ENCODE results near the gene RPTOR. TPM values are rescaled to one million over a fixed set of nuclear protein-coding genes. Genes with fewer than 3 reads are reported as not detected.

RPTOR gene
- polyA plus RNA-seq, 1 donor (not counting 4 experiments of a cell fraction or from before 2014, with no cell fraction given): 4.0 TPM

GRCh38 chr17:80621997-80622357, 77.3 kb downstream of the RPTOR start:
- Histone ChIP-seq H4K20me1 (ENCODE audit: control insufficient read depth, extremely low read depth, insufficient read depth, low read length) (no peaks in the 10 kb centered on the region), H3K27me3 (ENCODE audit: control insufficient read depth, extremely low read depth, insufficient read depth, low read length) (no peaks in the 10 kb centered on the region), H3K9ac (ENCODE audit: control insufficient read depth, extremely low read depth, insufficient read depth, low read length) (no peak overlapping the region), H3K27ac (ENCODE audit: control insufficient read depth, insufficient read depth, low read length) (no peak overlapping the region), H3K9me3 (ENCODE audit: control insufficient read depth, low read depth, low read length) (no peaks in the 10 kb centered on the region), H3K9me1 (ENCODE audit: control insufficient read depth, extremely low read depth, insufficient read depth, low read length) (peaks cover 2% of the 10 kb centered on the region), H3K4me1 (ENCODE audit: control insufficient read depth, extremely low read depth, insufficient read depth, low read length) (peaks cover 26% of the 10 kb centered on the region), H3K4me2 (ENCODE audit: control insufficient read depth, extremely low read depth, insufficient read depth, low read depth, low read length) (no peak overlapping the region), H2AFZ (ENCODE audit: control insufficient read depth, low read length) (no peak overlapping the region), H3K36me3 (ENCODE audit: control insufficient read depth in 2 of 2, extremely low read depth in 1 of 2, insufficient read depth in 2 of 2, low read length in 2 of 2) (peaks cover 2 to 3% of the 10 kb centered on the region in 2 experiments), H3K4me3 (ENCODE audit: control insufficient read depth in 2 of 3, extremely low read depth in 1 of 3, insufficient read depth in 2 of 3, low read depth in 1 of 3, low read length in 3 of 3) (no peak overlapping the region), H3K79me2 (ENCODE audit: control insufficient read depth, insufficient read depth, low read length) (peaks cover 48% of the 10 kb centered on the region)
- dilution Hi-C loops (cut with MboI; ENCODE audit: extremely low pct_ligation_motif_present, low sequenced_read_pairs): no loop called here
- DNase-seq (ENCODE audit: low read depth, low spot score) (no peak), FAIRE-seq (peak; percentile 44)
- TF ChIP-seq EZH2 (IDR thresholded peaks at IDR 0.05; ENCODE audit: low read length) (no peak), CTCF (optimal IDR thresholded peaks at IDR 0.05 in 1 of 3, IDR thresholded peaks at IDR 0.05 in 1 of 3, conservative IDR thresholded peaks at IDR 0.05 in 1 of 3; ENCODE audit: extremely low read depth in 1 of 3, insufficient read depth in 2 of 3, low read length in 3 of 3) (no peak)

- peaks cover 35% of the 10 kb centered on the region for H3K79me2 ChIP-seq (ENCODE audit: control insufficient read depth, insufficient read depth, low read length)
- H3K4me1 ChIP-seq (ENCODE audit: control insufficient read depth, extremely low read depth, insufficient read depth, low read length): peaks cover 15% of the 10 kb centered on the region
- DNase-seq (ENCODE audit: low read depth, low spot score) (no peak), FAIRE-seq (no peak)
- TF ChIP-seq CTCF (optimal IDR thresholded peaks at IDR 0.05 in 1 of 3, IDR thresholded peaks at IDR 0.05 in 1 of 3, conservative IDR thresholded peaks at IDR 0.05 in 1 of 3; ENCODE audit: extremely low read depth in 1 of 3, insufficient read depth in 2 of 3, low read length in 3 of 3) (no peak), EZH2 (IDR thresholded peaks at IDR 0.05; ENCODE audit: low read length) (no peak)
- H3K27me3 ChIP-seq (ENCODE audit: control insufficient read depth, extremely low read depth, insufficient read depth, low read length): no peaks in the 10 kb centered on the region
- H2AFZ ChIP-seq (ENCODE audit: control insufficient read depth, low read length): no peak overlapping the region
- no peaks in the 10 kb centered on the region for H3K9me3 ChIP-seq (ENCODE audit: control insufficient read depth, low read depth, low read length)
- H3K27ac ChIP-seq (ENCODE audit: control insufficient read depth, insufficient read depth, low read length): no peak overlapping the region
- dilution Hi-C loops (cut with MboI; ENCODE audit: extremely low pct_ligation_motif_present, low sequenced_read_pairs): no loop called here
- H3K4me2 ChIP-seq (ENCODE audit: control insufficient read depth, extremely low read depth, insufficient read depth, low read depth, low read length): no peak overlapping the region
- H4K20me1 ChIP-seq (ENCODE audit: control insufficient read depth, extremely low read depth, insufficient read depth, low read length): no peaks in the 10 kb centered on the region
- H3K9me1 ChIP-seq (ENCODE audit: control insufficient read depth, extremely low read depth, insufficient read depth, low read length): peaks cover 2% of the 10 kb centered on the region
- peaks cover 2 to 3% of the 10 kb centered on the region in 2 experiments for H3K36me3 ChIP-seq (ENCODE audit: control insufficient read depth in 2 of 2, extremely low read depth in 1 of 2, insufficient read depth in 2 of 2, low read length in 2 of 2)
- H3K4me3 ChIP-seq (ENCODE audit: control insufficient read depth in 2 of 3, extremely low read depth in 1 of 3, insufficient read depth in 2 of 3, low read depth in 1 of 3, low read length in 3 of 3): no peak overlapping the region
- H3K9ac ChIP-seq (ENCODE audit: control insufficient read depth, extremely low read depth, insufficient read depth, low read length): no peak overlapping the region
Measured at GRCh38 chr17:80624864-80625263, 80.2 kb downstream of the RPTOR start.

Data from keratinocyte (primary cell).